ENCODE results near the gene ARL6IP5. TPM values are rescaled to one million over a fixed set of nuclear protein-coding genes. Genes with fewer than 3 reads are reported as not detected.
A peak's percentile ranks its signal among the peaks of the same experiment; 100 is the strongest.

Gene ARL6IP5
- total and polyA plus RNA-seq, 2 of the 13 experiments (the other 11 are each of a cell fraction or from before 2014, with no cell fraction given): 23.7 to 29.6 TPM

GRCh38 chr3:69137005-69137404 is 52.3 kb downstream of the ARL6IP5 start (continued):
- TF ChIP-seq ZBTB49 (CRISPR knock-in tag; IDR thresholded peaks at IDR 0.05; ENCODE audit: borderline replicate concordance): no peak
- TF ChIP-seq ZNF329 (CRISPR knock-in tag; IDR thresholded peaks at IDR 0.05; ENCODE audit: low read depth): no peak

GRCh38 chr3:69137412-69137811 is 52.7 kb downstream of the ARL6IP5 start:
- ATAC-seq (no peak), DNase-seq (ENCODE audit: low spot score) (no peak), FAIRE-seq (no peak)
- Histone ChIP-seq H3K9ac (ENCODE audit: insufficient read depth, low read depth, low read length) (no peak overlapping the region), H3K4me3 (replicated peaks in 1 of 3; ENCODE audit: insufficient read depth in 1 of 3, low read depth in 2 of 3, low read length in 3 of 3) (no peak overlapping the region), H3K36me3 (replicated peaks in 1 of 2; ENCODE audit: control insufficient read depth in 1 of 2, insufficient read depth in 2 of 2, low read length in 2 of 2) (no peaks in the 10 kb centered on the region), H3K27me3 (ENCODE audit: control insufficient read depth in 1 of 2, insufficient read depth in 2 of 2, low read length in 2 of 2) (no peaks in the 10 kb centered on the region), H2AFZ (ENCODE audit: low read length) (no peak overlapping the region), H4K20me1 (ENCODE audit: insufficient read depth, low read length) (no peaks in the 10 kb centered on the region), H3K79me2 (ENCODE audit: insufficient read depth, low read length) (no peaks in the 10 kb centered on the region), H3K9me3 (ENCODE audit: low read length) (no peaks in the 10 kb centered on the region), H3K27ac (ENCODE audit: extremely low read length, insufficient read depth, low read length) (no peak overlapping the region), H3K4me1 (ENCODE audit: insufficient read depth, low read length) (no peaks in the 10 kb centered on the region), H3K4me2 (ENCODE audit: low read depth, low read length) (no peak overlapping the region)
- TF ChIP-seq HBP1 (CRISPR knock-in tag; IDR thresholded peaks at IDR 0.05; ENCODE audit: low read depth) (no peak), NFE2L1 (CRISPR knock-in tag; IDR thresholded peaks at IDR 0.05; ENCODE audit: borderline replicate concordance) (no peak), ATF7 (IDR thresholded peaks at IDR 0.05) (peak; percentile 59), ATF7 (CRISPR knock-in tag; IDR thresholded peaks at IDR 0.05) (no peak), TFAP4 (IDR thresholded peaks at IDR 0.05; ENCODE audit: borderline replicate concordance, low read depth) (no peak), SRSF4 (IDR thresholded peaks at IDR 0.05; ENCODE audit: low read depth, low read length, poor library complexity, severe bottlenecking) (no peak), ZNF343 (CRISPR knock-in tag; IDR thresholded peaks at IDR 0.05) (no peak)
- ChIA-PET CTCF (ENCODE audit: low intra/inter-chr PET ratio, low total read pairs) (no interaction called here), POLR2A (no interaction called here)
- in situ Hi-C loops (cut with HindIII; ENCODE audit: extremely low pct_ligation_motif_present, low pct_unique_long_range_greater_than_20kb) (no loop called here), intact Hi-C loops (cut with micrococcal nuclease; ENCODE audit: unreplicated experiment) (no loop called here)
- 25% methylated on average over 2 of the region's 2 CpGs for WGBS (ENCODE audit: low lambda C conversion rate)
- no TSS peak for BruUV-seq (replicated peaks)

All from HepG2 (cell line).